B cell (primary cell): Measurements from ENCODE around the gene RERE. TPM values are rescaled to one million over a fixed set of nuclear protein-coding genes. Genes with fewer than 3 reads are reported as not detected.

ENCODE experiments used
- ATAC-seq: fragments of 200-7000 bp; cut with Tn5 transposase; one replicate; pipeline ENCODE4 v1.10.0; 2021; ENCODE audit warnings: low read depth, mild to moderate bottlenecking, moderate number of reproducible peaks, moderate library complexity
- CTCF ChIA-PET: fragments of 350-600 bp; sonication (Branson Sonifier 250); formaldehyde crosslinking; loops from one replicate; lab custom pipeline; 2021; ENCODE audit warnings: antibody characterized with exemption, inconsistent platforms; lab: Charles Lee
- POLR2A ChIA-PET: fragments of 350-600 bp; sonication (Branson Sonifier 250); formaldehyde crosslinking; loops from one replicate; lab custom pipeline; 2021; ENCODE audit warnings: antibody characterized with exemption; lab: Charles Lee
- DNase-seq: peaks from one replicate; pipeline ENCODE4 v3.0.0; 2013
- H2AFZ ChIP-seq: 2 replicates; pipeline ENCODE4 v1.6.1; 2012; ENCODE audit warnings: mild to moderate bottlenecking, low read depth, low read length; ENCODE audit not compliant: insufficient read depth, poor library complexity, severe bottlenecking
- H3K27ac ChIP-seq, 2 donors: 1 replicate in 1 of 2; 2 replicates in 1 of 2; pipeline ENCODE4 v1.5.1; 2012 to 2013; ENCODE audit warnings: low read length in 2 of 2, mild to moderate bottlenecking in 2 of 2, moderate library complexity in 1 of 2
- H3K27me3 ChIP-seq, 4 experiments: fragments of 200-600 bp in 1 of 4; sonication (generic) in 1 of 4; replicated peaks in 1 of 4; 1 replicate in 2 of 4; 2 replicates in 2 of 4; pipeline versions ENCODE4 v1.6.1 to v1.7.0; 2013 to 2016; ENCODE audit warnings: low read length in 3 of 4, mild to moderate bottlenecking in 2 of 4, mixed read lengths in 1 of 4, moderate library complexity in 1 of 4; ENCODE audit not compliant: insufficient read depth in 4 of 4, control insufficient read depth in 3 of 4; ENCODE audit errors: control extremely low read depth in 1 of 4
- H3K36me3 ChIP-seq, 2 experiments: replicated peaks in 1 of 2; 1 replicate in 1 of 2; 2 replicates in 1 of 2; pipeline versions ENCODE4 v1.6.1 to v1.7.1; 2013; ENCODE audit warnings: low read length in 1 of 2; ENCODE audit not compliant: insufficient read depth in 2 of 2, control insufficient read depth in 1 of 2; ENCODE audit errors: control extremely low read depth in 1 of 2, extremely low read depth in 1 of 2
- H3K4me1 ChIP-seq, 2 donors: fragments of 200-600 bp in 1 of 2; sonication (generic) in 1 of 2; 1 replicate in 1 of 2; 2 replicates in 1 of 2; pipeline versions ENCODE4 v1.5.1 to v1.6.1; 2013 to 2017; ENCODE audit warnings: low read length in 2 of 2; ENCODE audit not compliant: control insufficient read depth in 2 of 2, insufficient read depth in 2 of 2
- H3K4me2 ChIP-seq: replicated peaks from 2 replicates; pipeline ENCODE3; 2012; ENCODE audit warnings: mild to moderate bottlenecking, low read depth, low read length; ENCODE audit not compliant: poor library complexity, severe bottlenecking
- H3K4me3 ChIP-seq, 5 experiments: fragments of 200-600 bp in 1 of 5; sonication (generic) in 1 of 5; 1 replicate in 3 of 5; 2 replicates in 2 of 5; pipeline versions ENCODE4 v1.5.1 to v1.7.0; 2011 to 2016; ENCODE audit warnings: low read length in 4 of 5, mild to moderate bottlenecking in 4 of 5, low read depth in 2 of 5, control low read depth in 1 of 5, moderate library complexity in 1 of 5; ENCODE audit not compliant: insufficient read depth in 1 of 5; ENCODE audit errors: control extremely low read depth in 1 of 5, extremely low read depth in 1 of 5
- H3K79me2 ChIP-seq: fragments of 200-600 bp; sonication (generic); one replicate; pipeline ENCODE4 v1.6.0; 2016; ENCODE audit warnings: low read length; ENCODE audit not compliant: control insufficient read depth, insufficient read depth
- H3K9ac ChIP-seq: fragments of 200-600 bp; sonication (generic); 2 replicates; pipeline ENCODE4 v1.6.1; 2017; ENCODE audit warnings: mild to moderate bottlenecking, low read length, moderate library complexity
- H3K9me3 ChIP-seq, 3 donors: one replicate each; pipeline versions ENCODE4 v1.6.1 to v1.7.1; 2013; ENCODE audit warnings: low read length in 2 of 3; ENCODE audit not compliant: control insufficient read depth in 2 of 3, insufficient read depth in 1 of 3; ENCODE audit errors: control extremely low read depth in 1 of 3
- H4K20me1 ChIP-seq: 2 replicates; pipeline ENCODE4 v1.6.0; 2012; ENCODE audit warnings: mild to moderate bottlenecking, low read length; ENCODE audit not compliant: insufficient read depth, control insufficient read depth, poor library complexity, severe bottlenecking
- H3K27ac Mint-ChIP-seq: one replicate; pipeline ENCODE4 v1.8.0; 2021; ENCODE audit warnings: mixed read lengths
- H3K27me3 Mint-ChIP-seq: one replicate; pipeline ENCODE4 v1.8.0; 2021; ENCODE audit warnings: mixed read lengths
- H3K4me1 Mint-ChIP-seq: one replicate; pipeline ENCODE4 v1.8.0; 2021; ENCODE audit warnings: mixed read lengths
- H3K4me3 Mint-ChIP-seq: one replicate; pipeline ENCODE4 v1.8.0; 2021; ENCODE audit warnings: mixed read lengths
- H3K9me3 Mint-ChIP-seq: one replicate; pipeline ENCODE4 v1.8.0; 2022; ENCODE audit warnings: mixed read lengths; ENCODE audit not compliant: insufficient read depth
- EZH2 ChIP-seq: IDR thresholded peaks from 2 replicates; pipeline ENCODE4 v1.6.1; 2012; ENCODE audit warnings: borderline replicate concordance, low read depth, mild to moderate bottlenecking, moderate library complexity, low read length; ENCODE audit not compliant: insufficient read depth, poor library complexity, severe bottlenecking
- WGBS: methylation state at CpG from one replicate; pipeline ENCODE4 v1.1.5; 2013; ENCODE audit warnings: missing lambda C conversion rate; ENCODE audit not compliant: insufficient coverage; 5-methylcytosine and 5-hydroxymethylcytosine counted together
- intact Hi-C: fragments of 100-400 bp; cut with micrococcal nuclease; formaldehyde crosslinking; loops from one replicate; pipeline ENCODE4 v1.10.0; 2022
- polyA plus RNA-seq: library from polyadenylated mRNA; depleted of rRNA; stranded (reverse); fragments of >200 nt; gene quantifications from 2 replicates; pipeline ENCODE4 v1.2.3, GENCODE V29; 2012
- total RNA-seq, 2 donors: library from RNA; stranded (reverse); fragments of 120-200 nt in 1 of 2; gene quantifications; 1 replicate in 1 of 2; 2 replicates in 1 of 2; pipeline versions ENCODE4 v1.2.3 to v1.2.4, GENCODE V29; 2013 to 2022
- TF ChIP-seq, protein P1 (sequence below): fragments of 200-600 bp; IDR thresholded peaks from one replicate; pipeline ENCODE4 v1.8.0; 2022; ENCODE audit warnings: antibody characterized with exemption, mild to moderate bottlenecking

RERE gene
- total and polyA plus RNA-seq, 2 donors (not counting 1 experiment from before 2014, with no cell fraction given) = 27.3 to 132 TPM

DNA sequence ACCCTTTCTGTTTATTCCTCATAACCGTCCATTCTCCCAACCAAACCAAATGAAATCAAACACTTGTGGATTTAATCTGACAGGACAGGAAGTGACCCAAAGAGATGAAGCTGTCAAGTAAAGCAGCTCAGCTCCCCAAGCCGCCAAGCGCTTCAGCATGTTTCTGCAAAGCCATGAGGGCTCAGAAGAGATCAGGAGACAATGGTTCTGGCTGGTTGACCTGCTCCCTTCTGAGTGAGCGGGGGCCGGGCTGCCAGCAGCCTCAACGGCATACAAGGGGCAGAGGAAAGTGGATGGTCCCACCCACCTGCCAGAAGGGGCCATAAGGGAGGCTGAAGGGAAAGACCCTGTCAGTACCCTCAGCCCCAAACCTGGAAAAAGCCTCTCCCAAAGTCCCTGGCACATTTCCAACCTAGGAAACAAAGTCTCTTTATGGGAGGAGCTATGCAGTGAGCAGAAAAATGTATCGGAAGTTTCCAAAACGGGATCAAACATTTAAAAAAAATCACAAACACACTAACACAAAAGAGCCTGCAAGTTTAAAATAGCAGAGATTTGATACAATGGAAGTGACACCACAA, 454.2 kb downstream of the RERE start:
- Mint-ChIP-seq H3K27me3 (no peaks in the 10 kb centered on the region), H3K4me3 (no peak overlapping the region), H3K9me3 (no peaks in the 10 kb centered on the region), H3K27ac (no peak overlapping the region), H3K4me1 (peaks cover 19% of the 10 kb centered on the region)
- H3K79me2 ChIP-seq = peaks cover 62% of the 10 kb centered on the region
- DNase-seq = no peak
- CTCF ChIA-PET = interaction anchor here (1.2 kb wide), 1 partner anchor 14 kb away, joined by 3 read pairs; no protein-coding TSS in a partner anchor
- no peak overlapping the region for H2AFZ ChIP-seq
- no peaks in the 10 kb centered on the region for H3K9me3 ChIP-seq
- 94% methylated on average over 3 of the region's 8 CpGs for WGBS
- no peak for ATAC-seq
- no peaks in the 10 kb centered on the region for H3K27me3 ChIP-seq
- peaks cover 15 to 90% of the 10 kb centered on the region in 2 experiments for H3K36me3 ChIP-seq
- H3K4me1 ChIP-seq = peaks cover 0 to 7% of the 10 kb centered on the region in 2 donors
- peaks cover 90% of the 10 kb centered on the region for H4K20me1 ChIP-seq
- H3K27ac ChIP-seq = no peak overlapping the region
- no peak overlapping the region for H3K4me3 ChIP-seq
- no peak overlapping the region for H3K9ac ChIP-seq
- TF ChIP-seq, protein P1, sequence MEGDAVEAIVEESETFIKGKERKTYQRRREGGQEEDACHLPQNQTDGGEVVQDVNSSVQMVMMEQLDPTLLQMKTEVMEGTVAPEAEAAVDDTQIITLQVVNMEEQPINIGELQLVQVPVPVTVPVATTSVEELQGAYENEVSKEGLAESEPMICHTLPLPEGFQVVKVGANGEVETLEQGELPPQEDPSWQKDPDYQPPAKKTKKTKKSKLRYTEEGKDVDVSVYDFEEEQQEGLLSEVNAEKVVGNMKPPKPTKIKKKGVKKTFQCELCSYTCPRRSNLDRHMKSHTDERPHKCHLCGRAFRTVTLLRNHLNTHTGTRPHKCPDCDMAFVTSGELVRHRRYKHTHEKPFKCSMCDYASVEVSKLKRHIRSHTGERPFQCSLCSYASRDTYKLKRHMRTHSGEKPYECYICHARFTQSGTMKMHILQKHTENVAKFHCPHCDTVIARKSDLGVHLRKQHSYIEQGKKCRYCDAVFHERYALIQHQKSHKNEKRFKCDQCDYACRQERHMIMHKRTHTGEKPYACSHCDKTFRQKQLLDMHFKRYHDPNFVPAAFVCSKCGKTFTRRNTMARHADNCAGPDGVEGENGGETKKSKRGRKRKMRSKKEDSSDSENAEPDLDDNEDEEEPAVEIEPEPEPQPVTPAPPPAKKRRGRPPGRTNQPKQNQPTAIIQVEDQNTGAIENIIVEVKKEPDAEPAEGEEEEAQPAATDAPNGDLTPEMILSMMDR = no peak
- TF ChIP-seq EZH2 = no peak
- intact Hi-C loops = no loop called here
- H3K4me2 ChIP-seq = no peak overlapping the region
- POLR2A ChIA-PET = no interaction called here

DNA sequence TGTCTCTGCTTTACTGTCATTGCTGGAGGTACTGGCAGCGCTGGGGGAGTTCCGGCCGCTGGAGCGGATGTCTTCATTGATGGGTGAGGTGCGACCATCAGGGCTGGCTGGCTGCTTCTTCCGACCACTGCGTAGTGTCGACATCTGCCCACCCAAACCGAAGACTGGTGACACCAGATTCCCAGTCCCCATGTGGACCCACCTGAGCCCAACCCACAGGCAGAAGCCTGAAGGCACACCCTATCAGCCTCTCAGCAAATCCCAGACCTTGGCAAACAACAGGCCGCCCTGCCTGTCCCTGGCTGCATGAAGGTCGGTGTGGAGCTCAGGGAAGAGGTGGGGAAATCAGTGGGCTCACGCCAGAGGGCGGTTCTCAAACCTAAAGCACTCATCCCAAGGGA, 454.7 kb downstream of the RERE start:
- no peak overlapping the region for H2AFZ ChIP-seq
- POLR2A ChIA-PET = no interaction called here
- DNase-seq (no peak), ATAC-seq (no peak)
- CTCF ChIA-PET = interaction anchor here (1.2 kb wide), 1 partner anchor 13 kb away, joined by 3 read pairs; no protein-coding TSS in a partner anchor
- no peak overlapping the region for H3K4me3 ChIP-seq
- H3K4me1 ChIP-seq = peaks cover 0 to 7% of the 10 kb centered on the region in 2 donors
- 95% methylated on average over 12 of the region's 13 CpGs for WGBS
- H3K9me3 ChIP-seq = no peaks in the 10 kb centered on the region
- peaks cover 14 to 92% of the 10 kb centered on the region in 2 experiments for H3K36me3 ChIP-seq
- no peaks in the 10 kb centered on the region for H3K9me3 Mint-ChIP-seq
- H3K79me2 ChIP-seq = peaks cover 56% of the 10 kb centered on the region
- no peaks in the 10 kb centered on the region for H3K27me3 Mint-ChIP-seq
- H4K20me1 ChIP-seq = peaks cover 90% of the 10 kb centered on the region
- TF ChIP-seq, protein P1 = no peak
- TF ChIP-seq EZH2 = no peak
- no peak overlapping the region for H3K27ac Mint-ChIP-seq
- intact Hi-C loops = no loop called here
- no peak overlapping the region for H3K4me3 Mint-ChIP-seq
- peaks cover 17% of the 10 kb centered on the region for H3K4me1 Mint-ChIP-seq
- no peak overlapping the region for H3K27ac ChIP-seq
- H3K27me3 ChIP-seq = no peaks in the 10 kb centered on the region
- no peak overlapping the region for H3K4me2 ChIP-seq
- no peak overlapping the region for H3K9ac ChIP-seq
